ENCODE results near the gene SSR3. TPM values are rescaled to one million over a fixed set of nuclear protein-coding genes. Genes with fewer than 3 reads are reported as not detected.

The SSR3 gene
- total and polyA plus RNA-seq, 9 of the 15 experiments (the other 6 are each of a cell fraction or from before 2014, with no cell fraction given), result 104 to 464 (median 307) TPM

DNA sequence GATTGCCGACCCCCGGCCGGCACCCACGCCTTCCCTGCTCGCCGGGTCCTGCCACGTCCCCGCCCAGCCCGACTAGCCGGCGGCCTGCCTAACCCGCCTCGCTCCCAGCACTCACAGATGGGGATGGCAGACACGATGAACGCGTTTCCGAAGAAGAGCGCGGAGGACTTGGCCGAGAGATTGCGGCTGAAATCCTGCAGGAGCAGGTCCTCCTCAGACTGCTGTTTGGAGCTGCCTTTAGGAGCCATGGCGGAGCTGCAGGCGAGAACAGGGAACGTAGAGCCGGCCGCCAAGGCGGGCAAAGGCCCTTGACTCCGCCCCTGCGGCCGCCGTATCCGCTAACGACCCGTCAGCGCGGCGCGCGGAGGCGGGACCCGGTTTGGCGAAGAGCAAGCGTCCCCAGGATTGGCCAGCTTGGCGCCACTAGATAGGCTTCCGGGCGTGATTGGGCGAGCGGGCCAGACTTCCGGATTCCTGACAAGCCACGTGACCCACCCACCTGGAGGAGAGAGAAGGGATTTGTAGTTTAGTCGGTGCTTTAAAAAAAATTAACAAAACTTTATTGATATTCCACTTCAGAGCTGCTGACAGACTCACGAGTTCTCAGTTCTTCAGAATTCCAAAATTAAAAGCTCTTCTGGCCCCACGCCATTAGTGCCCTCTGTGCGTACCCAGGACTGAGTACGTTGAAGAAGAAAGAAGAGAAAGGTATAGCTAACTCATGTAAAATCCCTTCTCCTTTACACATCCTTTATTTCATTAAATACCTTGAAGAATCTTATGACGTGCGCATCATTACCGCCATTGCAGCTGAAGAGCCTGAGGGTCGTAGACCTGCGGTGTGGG is at the start of gene SSR3 (continued):
- TF ChIP-seq, protein P1, sequence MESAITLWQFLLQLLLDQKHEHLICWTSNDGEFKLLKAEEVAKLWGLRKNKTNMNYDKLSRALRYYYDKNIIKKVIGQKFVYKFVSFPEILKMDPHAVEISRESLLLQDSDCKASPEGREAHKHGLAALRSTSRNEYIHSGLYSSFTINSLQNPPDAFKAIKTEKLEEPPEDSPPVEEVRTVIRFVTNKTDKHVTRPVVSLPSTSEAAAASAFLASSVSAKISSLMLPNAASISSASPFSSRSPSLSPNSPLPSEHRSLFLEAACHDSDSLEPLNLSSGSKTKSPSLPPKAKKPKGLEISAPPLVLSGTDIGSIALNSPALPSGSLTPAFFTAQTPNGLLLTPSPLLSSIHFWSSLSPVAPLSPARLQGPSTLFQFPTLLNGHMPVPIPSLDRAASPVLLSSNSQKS (CRISPR knock-in tag; IDR thresholded peaks at IDR 0.05), result no peak
- TF ChIP-seq BACH1 (tag; IDR thresholded peaks at IDR 0.05), result 0 out of 2 replicates have a peak, but pooled peaks have one; percentile 24
- TF ChIP-seq, protein P2, sequence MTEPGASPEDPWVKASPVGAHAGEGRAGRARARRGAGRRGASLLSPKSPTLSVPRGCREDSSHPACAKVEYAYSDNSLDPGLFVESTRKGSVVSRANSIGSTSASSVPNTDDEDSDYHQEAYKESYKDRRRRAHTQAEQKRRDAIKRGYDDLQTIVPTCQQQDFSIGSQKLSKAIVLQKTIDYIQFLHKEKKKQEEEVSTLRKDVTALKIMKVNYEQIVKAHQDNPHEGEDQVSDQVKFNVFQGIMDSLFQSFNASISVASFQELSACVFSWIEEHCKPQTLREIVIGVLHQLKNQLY (CRISPR knock-in tag; conservative IDR thresholded peaks at IDR 0.05), result no peak
- peak; percentile 9; the same call in 1 of the 2 replicates for TF ChIP-seq EP300 (IDR thresholded peaks at IDR 0.05; ENCODE audit: low read length)
- 0 out of 2 replicates have a peak, but pooled peaks have one; percentile 29 for TF ChIP-seq BRD4 (IDR thresholded peaks at IDR 0.05)
- TF ChIP-seq, protein P3, sequence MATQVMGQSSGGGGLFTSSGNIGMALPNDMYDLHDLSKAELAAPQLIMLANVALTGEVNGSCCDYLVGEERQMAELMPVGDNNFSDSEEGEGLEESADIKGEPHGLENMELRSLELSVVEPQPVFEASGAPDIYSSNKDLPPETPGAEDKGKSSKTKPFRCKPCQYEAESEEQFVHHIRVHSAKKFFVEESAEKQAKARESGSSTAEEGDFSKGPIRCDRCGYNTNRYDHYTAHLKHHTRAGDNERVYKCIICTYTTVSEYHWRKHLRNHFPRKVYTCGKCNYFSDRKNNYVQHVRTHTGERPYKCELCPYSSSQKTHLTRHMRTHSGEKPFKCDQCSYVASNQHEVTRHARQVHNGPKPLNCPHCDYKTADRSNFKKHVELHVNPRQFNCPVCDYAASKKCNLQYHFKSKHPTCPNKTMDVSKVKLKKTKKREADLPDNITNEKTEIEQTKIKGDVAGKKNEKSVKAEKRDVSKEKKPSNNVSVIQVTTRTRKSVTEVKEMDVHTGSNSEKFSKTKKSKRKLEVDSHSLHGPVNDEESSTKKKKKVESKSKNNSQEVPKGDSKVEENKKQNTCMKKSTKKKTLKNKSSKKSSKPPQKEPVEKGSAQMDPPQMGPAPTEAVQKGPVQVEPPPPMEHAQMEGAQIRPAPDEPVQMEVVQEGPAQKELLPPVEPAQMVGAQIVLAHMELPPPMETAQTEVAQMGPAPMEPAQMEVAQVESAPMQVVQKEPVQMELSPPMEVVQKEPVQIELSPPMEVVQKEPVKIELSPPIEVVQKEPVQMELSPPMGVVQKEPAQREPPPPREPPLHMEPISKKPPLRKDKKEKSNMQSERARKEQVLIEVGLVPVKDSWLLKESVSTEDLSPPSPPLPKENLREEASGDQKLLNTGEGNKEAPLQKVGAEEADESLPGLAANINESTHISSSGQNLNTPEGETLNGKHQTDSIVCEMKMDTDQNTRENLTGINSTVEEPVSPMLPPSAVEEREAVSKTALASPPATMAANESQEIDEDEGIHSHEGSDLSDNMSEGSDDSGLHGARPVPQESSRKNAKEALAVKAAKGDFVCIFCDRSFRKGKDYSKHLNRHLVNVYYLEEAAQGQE (IDR thresholded peaks at IDR 0.05; ENCODE audit: borderline replicate concordance), result peak; percentile 91
- TF ChIP-seq, protein P3 (CRISPR knock-in tag; IDR thresholded peaks at IDR 0.05; ENCODE audit: low read depth), result no peak; the same call in 1 of the 2 replicates
- no peak for TF ChIP-seq ARHGAP35 (IDR thresholded peaks at IDR 0.05; ENCODE audit: partially characterized antibody)
- TF ChIP-seq RFX5 (IDR thresholded peaks at IDR 0.05; ENCODE audit: low read depth, low read length), result 0 out of 2 replicates have a peak, but pooled peaks have one; percentile 16
- TF ChIP-seq, protein P4, sequence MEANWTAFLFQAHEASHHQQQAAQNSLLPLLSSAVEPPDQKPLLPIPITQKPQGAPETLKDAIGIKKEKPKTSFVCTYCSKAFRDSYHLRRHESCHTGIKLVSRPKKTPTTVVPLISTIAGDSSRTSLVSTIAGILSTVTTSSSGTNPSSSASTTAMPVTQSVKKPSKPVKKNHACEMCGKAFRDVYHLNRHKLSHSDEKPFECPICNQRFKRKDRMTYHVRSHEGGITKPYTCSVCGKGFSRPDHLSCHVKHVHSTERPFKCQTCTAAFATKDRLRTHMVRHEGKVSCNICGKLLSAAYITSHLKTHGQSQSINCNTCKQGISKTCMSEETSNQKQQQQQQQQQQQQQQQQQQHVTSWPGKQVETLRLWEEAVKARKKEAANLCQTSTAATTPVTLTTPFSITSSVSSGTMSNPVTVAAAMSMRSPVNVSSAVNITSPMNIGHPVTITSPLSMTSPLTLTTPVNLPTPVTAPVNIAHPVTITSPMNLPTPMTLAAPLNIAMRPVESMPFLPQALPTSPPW (CRISPR knock-in tag; IDR thresholded peaks at IDR 0.05), result peak; percentile 40; the same call in 1 of the 2 replicates
- TF ChIP-seq NFYB (IDR thresholded peaks at IDR 0.05; ENCODE audit: extremely low read depth, insufficient read length), result peak; percentile 96
- peak; percentile 99 for TF ChIP-seq EGR1 (conservative IDR thresholded peaks at IDR 0.05)
